WERI-Rb-1 (cell line): Measurements from ENCODE around the gene GNAT3.

ENCODE experiments used
- DNase-seq: peaks from one replicate; pipeline ENCODE4 v3.0.0-alpha.2; 2020
- H3K27ac ChIP-seq: fragments of 250-450 bp; sonication (Bioruptor Pico); 2 replicates; pipeline ENCODE4 v1.5.1; 2020; ENCODE audit warnings: mild to moderate bottlenecking, moderate library complexity
- H3K27me3 ChIP-seq: fragments of 250-450 bp; sonication (Bioruptor Pico); 2 replicates; pipeline ENCODE4 v1.5.1; 2021; ENCODE audit warnings: mild to moderate bottlenecking, low read depth, moderate library complexity; ENCODE audit not compliant: insufficient read depth, severe bottlenecking
- H3K36me3 ChIP-seq: fragments of 250-450 bp; sonication (Bioruptor Pico); 2 replicates; pipeline ENCODE4 v1.5.1; 2020; ENCODE audit warnings: mild to moderate bottlenecking, moderate library complexity
- H3K4me3 ChIP-seq: 2 replicates; pipeline ENCODE4 v1.5.1; 2011; ENCODE audit warnings: low read depth, mild to moderate bottlenecking, control low read depth, low read length
- H3K9me3 ChIP-seq: fragments of 250-450 bp; sonication (Bioruptor Pico); 2 replicates; pipeline ENCODE4 v1.5.1; 2021; ENCODE audit warnings: mild to moderate bottlenecking, moderate library complexity; ENCODE audit not compliant: severe bottlenecking
- CTCF ChIP-seq: IDR thresholded peaks from 2 replicates; pipeline ENCODE4 v1.5.1; 2011; ENCODE audit warnings: low read depth, mild to moderate bottlenecking, control low read depth, inconsistent platforms, low read length

The GNAT3 gene

DNA sequence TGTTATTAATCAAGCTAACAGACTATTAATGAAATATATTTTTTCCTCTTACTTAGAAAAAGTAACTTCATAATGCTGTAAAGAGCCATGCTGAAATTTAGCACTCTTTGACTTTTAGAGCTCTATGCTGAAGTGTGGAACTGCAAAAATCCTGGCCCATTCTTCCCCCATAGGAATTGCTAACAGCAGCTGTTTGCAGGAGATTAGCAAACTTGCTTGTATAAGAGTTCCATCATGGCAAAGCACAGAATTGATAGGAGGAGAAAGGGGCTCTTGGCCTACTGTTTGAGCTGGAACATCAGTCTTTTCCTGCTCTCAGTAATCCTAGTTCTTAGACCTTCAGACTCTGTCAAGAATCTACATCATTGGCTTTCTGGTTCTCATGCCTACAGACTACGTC lies 18.3 kb upstream of the GNAT3 start:
- H3K4me3 ChIP-seq, result no peak overlapping the region

DNA sequence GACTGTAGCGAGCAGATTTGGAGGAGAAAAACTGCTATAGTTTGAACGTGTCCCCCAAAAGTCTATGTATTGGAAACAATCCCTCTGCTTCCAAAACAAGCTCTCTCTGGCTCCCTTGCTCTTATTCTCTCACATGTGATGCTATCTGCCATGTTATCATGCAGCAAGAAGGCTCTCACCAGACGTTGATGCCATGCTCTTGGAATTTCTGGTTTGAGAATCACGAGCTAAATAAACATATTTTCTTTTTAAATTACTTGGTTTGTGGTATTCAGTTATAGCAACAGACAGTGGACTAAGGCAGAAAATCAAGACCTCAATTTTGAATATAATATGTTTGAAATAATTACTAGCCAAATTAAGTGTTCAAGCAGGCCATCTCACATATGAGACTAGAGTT lies 17.5 kb upstream of the GNAT3 start:
- no peak for DNase-seq
- Histone ChIP-seq H3K27ac (no peak overlapping the region), H3K36me3 (no peaks in the 10 kb centered on the region), H3K9me3 (no peaks in the 10 kb centered on the region), H3K27me3 (no peaks in the 10 kb centered on the region), H3K4me3 (no peak overlapping the region)
- TF ChIP-seq CTCF, result no peak

More for the DNA sequence above, 18.3 kb upstream of the GNAT3 start:
- Histone ChIP-seq H3K36me3 (no peaks in the 10 kb centered on the region), H3K27ac (no peak overlapping the region), H3K27me3 (no peaks in the 10 kb centered on the region), H3K9me3 (no peaks in the 10 kb centered on the region)
- no peak for DNase-seq
- TF ChIP-seq CTCF, result no peak

DNA sequence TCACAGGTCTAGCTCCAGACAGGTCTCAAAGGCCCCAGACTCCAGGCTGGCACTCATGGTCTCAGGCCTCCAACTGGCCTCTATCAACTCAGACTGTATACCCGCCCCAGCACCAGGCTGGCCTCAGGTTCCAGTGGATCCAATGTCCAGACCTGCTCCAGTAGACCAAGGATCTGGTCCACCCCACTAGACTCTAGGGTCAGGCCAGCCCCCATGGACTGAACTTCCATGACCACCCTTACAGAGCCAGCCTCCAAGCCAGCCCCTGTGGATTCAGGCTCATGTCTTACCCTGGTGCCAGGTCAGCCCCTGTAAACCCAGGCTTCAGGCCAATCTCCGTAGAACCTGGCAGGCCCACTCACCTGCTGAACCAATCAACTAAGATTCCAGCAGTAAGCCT lies 16.8 kb upstream of the GNAT3 start:
- Histone ChIP-seq H3K27me3 (no peaks in the 10 kb centered on the region), H3K27ac (no peak overlapping the region), H3K4me3 (no peak overlapping the region), H3K9me3 (no peaks in the 10 kb centered on the region), H3K36me3 (no peaks in the 10 kb centered on the region)
- DNase-seq, result no peak
- TF ChIP-seq CTCF, result no peak

DNA sequence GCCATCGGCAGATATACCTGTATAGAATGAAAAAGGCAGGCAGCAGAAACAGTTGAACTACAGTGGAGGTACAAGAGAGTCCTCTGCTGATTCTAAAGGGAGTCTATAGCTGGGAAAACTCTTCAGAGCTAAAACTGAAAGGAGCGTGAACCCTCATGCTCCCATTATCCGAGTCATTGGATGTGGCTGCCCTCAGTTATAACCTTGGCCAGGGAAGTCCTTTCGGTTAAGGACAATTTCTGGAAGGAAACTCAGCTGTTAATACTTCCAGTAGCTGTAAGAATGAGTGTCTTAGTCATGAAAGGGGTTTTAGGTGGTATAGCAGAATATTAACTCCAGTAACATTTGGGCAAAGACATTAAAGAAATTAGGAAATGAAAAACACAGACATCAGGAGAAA lies 14.6 kb upstream of the GNAT3 start:
- H3K9me3 ChIP-seq, result no peaks in the 10 kb centered on the region
- H3K27me3 ChIP-seq, result no peaks in the 10 kb centered on the region
- no peak for DNase-seq
- no peak for TF ChIP-seq CTCF
- no peaks in the 10 kb centered on the region for H3K36me3 ChIP-seq
- no peak overlapping the region for H3K27ac ChIP-seq
- no peak overlapping the region for H3K4me3 ChIP-seq

GRCh38 chr7:80524693-80525092 lies 12.8 kb upstream of the GNAT3 start:
- no peak for DNase-seq
- Histone ChIP-seq H3K9me3 (no peaks in the 10 kb centered on the region), H3K27me3 (no peaks in the 10 kb centered on the region), H3K4me3 (no peak overlapping the region), H3K27ac (no peak overlapping the region), H3K36me3 (no peaks in the 10 kb centered on the region)
- TF ChIP-seq CTCF, result no peak

- no peak for TF ChIP-seq CTCF
- no peaks in the 10 kb centered on the region for H3K36me3 ChIP-seq
- no peak overlapping the region for H3K4me3 ChIP-seq
- DNase-seq, result no peak
- no peaks in the 10 kb centered on the region for H3K9me3 ChIP-seq
- no peaks in the 10 kb centered on the region for H3K27me3 ChIP-seq
- no peak overlapping the region for H3K27ac ChIP-seq
These were observed 9.9 kb upstream of the GNAT3 start for GRCh38 chr7:80521809-80522208.
